DND-41 (cell line): ENCODE results near the gene PGAP3.

Source experiments
- EZH2 ChIP-seq: IDR thresholded peaks from 3 replicates; pipeline ENCODE4 v1.6.1; 2012; ENCODE audit warnings: borderline replicate concordance, low read depth, mild to moderate bottlenecking, moderate library complexity, low read length, inconsistent platforms; ENCODE audit not compliant: severe bottlenecking
- TF ChIP-seq, protein P1 (sequence below): IDR thresholded peaks from 2 replicates; pipeline ENCODE4 v1.5.1; 2012; ENCODE audit warnings: borderline replicate concordance, low read length, moderate library complexity, mild to moderate bottlenecking; ENCODE audit not compliant: poor library complexity, severe bottlenecking; ENCODE audit errors: extremely low read depth

DNA sequence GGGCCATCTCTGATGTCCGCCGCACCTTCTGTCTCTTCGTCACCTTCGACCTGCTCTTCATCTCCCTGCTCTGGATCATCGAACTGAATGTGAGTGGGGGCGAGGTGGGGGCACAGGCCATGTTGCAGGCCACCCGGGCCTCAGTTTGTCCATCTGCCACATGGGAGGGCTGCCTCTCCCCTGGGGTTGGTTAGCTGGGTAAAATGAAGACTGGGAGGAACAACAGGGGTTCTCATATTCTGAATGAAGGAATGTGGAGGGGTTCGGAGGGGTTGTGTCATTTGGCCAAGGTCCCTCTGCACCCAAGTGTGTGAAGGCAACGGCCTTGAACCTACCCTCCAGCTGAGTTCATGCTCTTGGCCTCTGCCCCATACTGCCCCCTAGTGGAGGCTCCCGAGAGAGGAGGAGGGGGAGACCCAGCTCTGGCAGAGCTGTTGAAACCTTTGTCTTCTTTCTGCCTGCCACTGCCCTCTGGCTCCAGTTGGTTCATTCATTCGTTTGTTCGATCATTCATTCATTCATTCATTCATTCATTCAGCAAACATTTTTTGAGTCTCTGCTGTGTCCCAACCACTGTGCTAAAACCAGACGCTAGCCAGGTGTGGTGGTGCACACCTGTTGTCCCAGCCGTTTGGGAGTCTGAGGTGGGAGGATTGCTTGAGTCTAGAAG is 34.1 kb downstream of the PGAP3 start:
- TF ChIP-seq, protein P1, sequence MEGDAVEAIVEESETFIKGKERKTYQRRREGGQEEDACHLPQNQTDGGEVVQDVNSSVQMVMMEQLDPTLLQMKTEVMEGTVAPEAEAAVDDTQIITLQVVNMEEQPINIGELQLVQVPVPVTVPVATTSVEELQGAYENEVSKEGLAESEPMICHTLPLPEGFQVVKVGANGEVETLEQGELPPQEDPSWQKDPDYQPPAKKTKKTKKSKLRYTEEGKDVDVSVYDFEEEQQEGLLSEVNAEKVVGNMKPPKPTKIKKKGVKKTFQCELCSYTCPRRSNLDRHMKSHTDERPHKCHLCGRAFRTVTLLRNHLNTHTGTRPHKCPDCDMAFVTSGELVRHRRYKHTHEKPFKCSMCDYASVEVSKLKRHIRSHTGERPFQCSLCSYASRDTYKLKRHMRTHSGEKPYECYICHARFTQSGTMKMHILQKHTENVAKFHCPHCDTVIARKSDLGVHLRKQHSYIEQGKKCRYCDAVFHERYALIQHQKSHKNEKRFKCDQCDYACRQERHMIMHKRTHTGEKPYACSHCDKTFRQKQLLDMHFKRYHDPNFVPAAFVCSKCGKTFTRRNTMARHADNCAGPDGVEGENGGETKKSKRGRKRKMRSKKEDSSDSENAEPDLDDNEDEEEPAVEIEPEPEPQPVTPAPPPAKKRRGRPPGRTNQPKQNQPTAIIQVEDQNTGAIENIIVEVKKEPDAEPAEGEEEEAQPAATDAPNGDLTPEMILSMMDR, result peak; percentile 99
- TF ChIP-seq EZH2, result no peak
